ENCODE results near the gene CYP4F8.

Gene CYP4F8

DNA sequence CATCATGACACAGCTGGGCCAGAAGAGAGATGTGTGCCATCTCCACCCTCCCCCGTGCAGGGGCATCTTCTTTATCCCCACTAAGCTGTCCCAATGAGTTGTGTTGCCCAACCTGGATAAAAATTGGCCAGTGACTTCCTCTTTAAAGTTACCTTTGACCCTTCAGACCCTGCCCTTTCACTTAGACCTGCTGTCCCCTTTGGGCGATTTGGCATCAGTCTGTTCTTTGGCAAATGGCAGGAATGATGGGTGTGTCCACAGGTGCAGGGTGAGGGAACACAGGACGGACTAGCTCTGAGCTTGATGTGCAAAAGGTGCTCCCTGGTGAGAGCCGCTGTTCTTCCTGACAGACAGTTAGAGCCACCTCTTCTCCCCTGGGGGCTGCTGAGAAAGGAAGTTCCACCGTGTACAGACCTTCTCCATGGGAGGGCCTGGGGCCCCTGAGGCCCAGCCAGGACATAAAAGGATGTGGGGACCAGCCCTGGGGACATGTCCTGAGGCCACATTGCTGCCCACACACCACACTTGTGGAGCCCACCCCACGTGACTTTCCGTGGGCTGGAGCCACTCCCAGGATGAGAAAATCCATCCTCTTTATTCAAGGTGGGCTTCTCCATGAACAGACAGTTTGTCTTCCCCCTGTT, 1.7 kb downstream of the CYP4F8 start:
- in situ Hi-C loops (cut with HindIII; ENCODE audit: low sequenced_read_pairs): no loop called here
- no peak for DNase-seq (ENCODE audit: low read depth)
- no peak for TF ChIP-seq CTCF (IDR thresholded peaks at IDR 0.05; ENCODE audit: low read depth, low read length, missing control alignments)
- H3K4me3 ChIP-seq (ENCODE audit: low read depth, low read length): no peak overlapping the region

GRCh38 chr19:15618321-15618720, 3.3 kb downstream of the CYP4F8 start:
- TF ChIP-seq CTCF (IDR thresholded peaks at IDR 0.05; ENCODE audit: low read depth, low read length, missing control alignments): no peak
- DNase-seq (ENCODE audit: low read depth): no peak
- no peak overlapping the region for H3K4me3 ChIP-seq (ENCODE audit: low read depth, low read length)
- in situ Hi-C loops (cut with HindIII; ENCODE audit: low sequenced_read_pairs): no loop called here

DNA sequence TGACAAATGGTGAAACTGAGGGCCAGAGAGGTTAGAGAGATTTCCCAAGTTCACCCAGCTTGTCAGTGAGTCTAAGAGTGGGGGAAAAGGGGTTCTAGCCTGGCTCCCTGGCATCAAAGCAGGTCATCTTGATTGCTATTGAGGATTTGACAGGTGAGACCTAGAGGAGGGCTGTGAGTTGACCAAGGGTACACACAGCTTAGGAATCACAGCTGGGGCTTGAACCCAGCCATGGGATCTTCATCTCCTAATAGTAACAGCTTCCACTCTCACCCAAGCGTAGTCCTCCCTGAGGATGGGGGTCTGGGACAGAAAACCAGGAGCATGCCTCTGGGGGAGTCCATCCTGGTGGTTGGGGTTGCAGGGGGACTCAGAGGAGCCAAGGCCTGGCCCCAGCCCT, 6.8 kb downstream of the CYP4F8 start:
- in situ Hi-C loops (cut with HindIII; ENCODE audit: low sequenced_read_pairs): no loop called here

GRCh38 chr19:15622991-15623390, 8.0 kb downstream of the CYP4F8 start:
- H3K4me3 ChIP-seq (ENCODE audit: low read depth, low read length): no peak overlapping the region
- in situ Hi-C loops (cut with HindIII; ENCODE audit: low sequenced_read_pairs): no loop called here
- DNase-seq (ENCODE audit: low read depth): no peak
- TF ChIP-seq CTCF (IDR thresholded peaks at IDR 0.05; ENCODE audit: low read depth, low read length, missing control alignments): no peak

More for the DNA sequence above, 6.8 kb downstream of the CYP4F8 start:
- no peak overlapping the region for H3K4me3 ChIP-seq (ENCODE audit: low read depth, low read length)
- TF ChIP-seq CTCF (IDR thresholded peaks at IDR 0.05; ENCODE audit: low read depth, low read length, missing control alignments): no peak
- no peak for DNase-seq (ENCODE audit: low read depth)

GRCh38 chr19:15623711-15624318, 8.8 kb downstream of the CYP4F8 start:
- in situ Hi-C loops (cut with HindIII; ENCODE audit: low sequenced_read_pairs): no loop called here
- TF ChIP-seq CTCF (IDR thresholded peaks at IDR 0.05; ENCODE audit: low read depth, low read length, missing control alignments): no peak
- H3K4me3 ChIP-seq (ENCODE audit: low read depth, low read length): no peak overlapping the region
- DNase-seq (ENCODE audit: low read depth): no peak

GRCh38 chr19:15628236-15629002, 13.4 kb downstream of the CYP4F8 start:
- in situ Hi-C loops (cut with HindIII; ENCODE audit: low sequenced_read_pairs): no loop called here

More at GRCh38 chr19:15628236-15629002, 13.4 kb downstream of the CYP4F8 start:
- no peak for TF ChIP-seq CTCF (IDR thresholded peaks at IDR 0.05; ENCODE audit: low read depth, low read length, missing control alignments)
- DNase-seq (ENCODE audit: low read depth): no peak
- no peak overlapping the region for H3K4me3 ChIP-seq (ENCODE audit: low read depth, low read length)
